Measurements from ENCODE around the gene HERC5. TPM values are rescaled to one million over a fixed set of nuclear protein-coding genes. Genes with fewer than 3 reads are reported as not detected.
"Not testable (repeated sequence)": the region's sequence is repeated elsewhere in the genome, so short reads cannot be mapped to it uniquely, and the experiment has no call there.

Gene HERC5
- total RNA-seq: 57.7 and 59.0 TPM in 2 replicates

DNA sequence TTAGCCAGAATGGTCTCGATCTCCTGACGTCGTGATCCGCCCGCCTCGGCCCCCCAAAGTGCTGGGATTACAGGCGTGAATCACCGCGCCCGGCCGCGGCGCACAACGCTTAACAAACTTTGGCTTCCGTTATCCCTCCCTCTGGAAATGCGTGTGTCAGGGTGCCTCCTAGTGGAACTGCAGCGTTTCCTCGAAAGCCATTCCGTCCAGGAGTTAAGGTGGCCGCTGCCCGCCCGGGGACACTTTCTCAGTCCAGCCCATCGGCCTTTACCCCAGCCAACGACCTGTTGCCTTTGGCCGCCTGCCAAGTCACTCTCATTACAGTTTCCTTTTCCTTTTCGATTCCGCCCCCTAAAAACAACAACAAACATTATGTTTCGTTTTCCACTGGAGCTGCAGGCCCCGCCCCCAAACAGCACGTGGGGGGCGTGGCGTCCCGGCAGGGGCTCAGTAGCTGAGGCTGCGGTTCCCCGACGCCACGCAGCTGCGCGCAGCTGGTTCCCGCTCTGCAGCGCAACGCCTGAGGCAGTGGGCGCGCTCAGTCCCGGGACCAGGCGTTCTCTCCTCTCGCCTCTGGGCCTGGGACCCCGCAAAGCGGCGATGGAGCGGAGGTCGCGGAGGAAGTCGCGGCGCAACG lies at the start of gene HERC5:
Gene HERC5 (plus strand): TSS at position 450 of the 637 bp plus-strand sequence. CDS start 151 bp downstream, at position 601.
- intact Hi-C loops (cut with micrococcal nuclease): loop anchor here (1.0 to 5.0 kb wide), 19 partner anchors 10 to 1522 kb away; partner anchors contain the start of genes AFF1, HERC6, NUDT9 and PKD2

DNA sequence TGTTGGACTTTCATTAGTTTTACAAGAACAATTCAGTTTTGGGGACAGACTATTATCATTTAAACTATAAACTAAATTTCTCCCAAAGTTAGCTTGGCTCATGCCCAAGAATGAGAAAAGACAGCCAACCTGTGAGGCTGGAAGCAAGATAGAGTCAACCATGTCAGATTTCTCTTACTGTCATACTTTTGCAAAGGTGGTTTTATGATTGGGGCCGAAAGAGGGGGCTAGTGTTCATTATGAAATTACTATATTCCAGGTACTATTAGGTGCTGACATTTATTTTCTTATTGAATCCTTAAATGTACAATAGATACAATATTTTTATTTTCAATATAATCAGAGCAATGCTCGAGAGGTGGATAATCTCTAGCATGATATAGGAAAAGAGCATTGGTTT lies 47.7 kb upstream of the HERC5 start:
- intact Hi-C loops (cut with micrococcal nuclease): no loop called here

DNA sequence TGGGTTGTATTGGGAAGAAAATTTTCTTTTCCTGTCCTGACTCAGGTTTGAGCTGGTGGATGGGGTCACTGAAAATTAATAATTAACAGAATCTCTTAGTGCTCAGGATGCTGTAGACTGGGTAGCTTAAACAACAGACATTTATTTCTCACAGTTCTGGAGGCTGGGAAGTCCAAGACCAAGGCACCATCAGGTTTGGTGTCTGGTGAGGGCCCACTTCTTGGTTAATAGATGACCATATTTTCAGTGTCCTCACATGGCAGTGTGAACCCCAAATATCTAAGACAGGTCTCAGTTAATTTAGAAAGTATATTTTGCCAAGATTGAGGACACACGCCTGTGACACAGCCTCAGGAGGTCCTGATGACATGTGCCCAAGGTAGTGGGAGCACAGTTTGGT lies 47.1 kb upstream of the HERC5 start:
- intact Hi-C loops (cut with micrococcal nuclease): no loop called here

DNA sequence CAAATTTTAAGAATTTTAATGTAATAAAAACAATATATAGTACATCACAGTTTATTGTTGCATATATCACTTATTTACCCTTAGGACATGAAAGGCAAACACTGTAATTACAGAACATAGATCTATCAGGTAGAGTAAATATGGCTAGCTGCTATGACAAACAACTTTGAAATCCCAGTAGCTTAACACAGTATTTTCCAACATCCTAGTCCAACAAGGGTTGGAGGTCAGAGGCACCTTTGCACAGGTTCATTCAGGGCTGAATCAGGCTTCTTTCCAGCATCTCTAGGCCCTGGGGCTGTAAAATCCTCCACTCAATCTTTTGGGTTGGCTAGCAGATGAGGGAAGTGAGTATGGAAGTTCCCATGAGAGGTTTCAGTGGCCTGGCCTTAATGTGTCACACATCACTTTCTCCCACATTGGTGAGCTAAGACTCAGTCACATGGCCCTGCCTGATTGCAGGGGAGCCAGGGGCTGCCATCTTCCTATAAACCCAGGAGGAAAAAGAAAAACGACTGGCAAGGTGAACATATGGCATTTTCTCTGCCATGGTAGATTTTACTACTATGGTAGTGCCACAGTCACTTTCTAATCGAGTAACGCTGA lies 45.3 kb upstream of the HERC5 start:
- intact Hi-C loops (cut with micrococcal nuclease): loop anchor here (2.0 kb wide), 1 partner anchor 15 kb away; no protein-coding TSS in a partner anchor

DNA sequence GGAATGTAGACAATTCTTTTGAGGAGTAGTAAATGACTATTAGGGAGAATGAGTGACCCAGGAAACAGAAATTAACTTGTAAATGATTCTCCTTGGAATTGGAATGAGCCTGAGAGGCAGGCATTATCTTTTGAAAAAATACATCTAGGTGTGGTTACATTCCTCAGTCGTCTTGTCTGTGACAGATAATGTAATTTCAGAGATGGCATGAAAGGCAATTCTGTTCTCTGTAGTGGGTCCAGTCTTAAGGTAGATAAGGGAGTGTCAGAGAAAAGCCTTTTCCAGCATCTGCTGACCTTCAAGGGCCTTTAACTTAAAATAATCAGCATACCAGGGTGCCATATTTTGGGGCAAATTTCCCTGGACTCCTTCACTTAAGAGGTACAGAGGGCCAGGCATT lies 43.1 kb upstream of the HERC5 start:
- intact Hi-C loops (cut with micrococcal nuclease): loop anchor here (2.0 kb wide), 1 partner anchor 17 kb away; no protein-coding TSS in a partner anchor

DNA sequence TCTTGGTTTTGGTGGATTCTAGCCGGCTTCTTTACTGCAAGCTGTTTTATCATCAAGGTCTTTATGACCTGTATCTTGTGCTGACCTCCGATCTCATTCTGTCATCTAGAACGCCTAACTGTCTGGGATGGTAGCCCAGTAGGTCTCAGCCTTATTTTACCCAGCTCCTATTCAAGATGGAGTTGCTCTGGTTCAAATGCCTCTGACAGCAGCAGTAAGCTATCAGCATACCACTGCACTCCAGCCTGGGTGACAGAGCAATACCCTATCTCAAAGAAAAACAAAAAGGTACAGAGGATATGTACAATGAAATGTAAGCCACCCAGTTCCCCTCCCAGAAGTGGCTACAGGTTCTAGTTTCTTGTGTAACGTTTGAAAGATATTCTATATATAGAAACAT lies 42.2 kb upstream of the HERC5 start:
- intact Hi-C loops (cut with micrococcal nuclease): no loop called here

DNA sequence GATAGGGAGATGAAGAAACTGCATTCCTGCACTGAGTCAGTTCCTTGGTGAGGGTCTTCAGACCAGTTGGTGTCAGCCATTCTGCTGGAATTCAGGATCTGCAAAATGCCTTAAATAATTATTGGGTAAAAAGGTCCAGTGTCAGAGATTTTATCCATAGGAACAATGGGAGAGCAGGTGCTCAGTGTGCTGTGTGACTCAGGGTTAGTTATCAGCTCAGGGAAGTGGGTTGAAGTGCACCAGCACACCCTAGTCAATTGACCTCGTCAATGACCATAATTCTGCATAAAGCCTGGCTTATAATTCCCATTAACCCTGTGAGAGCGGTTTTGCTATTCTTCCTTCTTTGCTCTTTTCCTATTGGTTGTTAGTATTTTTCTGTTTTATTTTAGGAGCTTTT lies 40.9 kb upstream of the HERC5 start:
- intact Hi-C loops (cut with micrococcal nuclease): no loop called here

DNA sequence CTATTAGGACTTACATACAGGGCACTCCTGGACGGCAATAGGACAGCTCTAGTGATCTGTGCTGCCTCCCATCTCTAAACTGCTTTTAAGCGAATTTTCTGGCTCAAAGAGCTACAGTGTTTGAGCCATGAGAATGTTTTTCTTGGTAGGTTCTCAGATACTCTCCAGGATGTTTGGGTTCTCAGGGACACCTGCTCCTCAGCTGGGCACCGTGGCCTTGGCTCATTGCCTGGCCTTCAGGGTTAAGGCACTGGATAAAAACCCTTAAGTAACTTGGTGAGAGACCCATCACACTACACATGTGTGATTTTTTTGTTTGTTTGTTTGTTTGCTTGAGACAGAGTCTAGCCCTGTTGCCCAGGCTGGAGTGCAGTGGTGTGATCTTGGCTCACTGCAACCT lies 38.5 kb upstream of the HERC5 start:
- intact Hi-C loops (cut with micrococcal nuclease): no loop called here

DNA sequence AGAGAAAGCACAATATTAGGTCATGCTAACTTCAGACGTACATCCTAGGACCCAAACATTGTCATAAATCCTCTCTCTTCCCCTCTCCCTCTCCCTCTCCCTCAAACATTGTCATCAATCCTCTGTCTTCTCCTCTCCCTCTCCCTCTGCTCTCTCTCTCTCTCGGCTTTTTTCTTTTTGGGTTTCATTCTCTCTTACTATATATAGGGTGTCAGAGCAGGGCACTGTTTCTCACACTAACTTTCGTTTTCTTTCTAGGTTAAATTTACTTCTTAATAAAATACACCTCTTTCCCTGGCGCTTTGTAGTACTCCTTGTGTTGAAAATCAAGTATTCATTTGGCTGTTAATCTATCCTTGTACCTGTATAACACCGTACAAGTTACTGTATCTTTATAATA lies 37.0 kb upstream of the HERC5 start:
- intact Hi-C loops (cut with micrococcal nuclease): no loop called here

DNA sequence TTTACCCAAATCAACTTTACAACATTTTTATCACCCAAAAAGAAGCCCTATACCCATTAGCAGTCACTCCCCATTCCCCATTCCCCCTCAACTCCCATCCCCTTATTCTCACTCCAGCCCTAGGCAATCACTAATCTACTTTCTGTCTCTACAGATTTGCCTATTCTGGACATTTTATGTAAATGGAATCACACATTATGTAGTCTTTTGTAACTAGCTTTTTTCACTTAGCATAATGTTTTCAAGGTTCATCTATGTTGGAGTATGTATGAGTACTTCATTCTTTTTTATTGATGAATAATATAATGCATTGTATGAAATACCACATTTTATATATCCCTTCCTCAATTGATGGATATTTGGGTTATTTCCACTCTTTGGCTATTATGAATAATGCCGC lies 36.1 kb upstream of the HERC5 start:
- intact Hi-C loops (cut with micrococcal nuclease): no loop called here

DNA sequence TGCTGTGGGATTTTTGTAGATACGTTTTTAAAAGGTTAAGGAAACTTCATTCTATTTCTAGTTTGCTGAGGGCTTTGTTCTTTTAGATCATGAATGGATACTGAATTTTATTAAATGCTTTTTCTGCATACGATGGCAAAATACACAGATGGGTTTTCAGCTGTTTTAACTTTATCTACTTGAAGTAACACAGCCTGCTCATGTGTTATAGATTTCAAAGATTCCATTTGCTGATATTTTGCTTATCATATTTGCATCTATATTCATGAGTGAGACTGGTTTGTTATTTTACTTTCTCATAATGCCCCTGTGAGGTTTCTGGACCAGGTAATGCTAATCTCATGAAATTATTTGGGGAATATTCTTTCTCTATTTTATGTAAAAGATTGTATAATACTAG lies 34.5 kb upstream of the HERC5 start:
- intact Hi-C loops (cut with micrococcal nuclease): no loop called here

DNA sequence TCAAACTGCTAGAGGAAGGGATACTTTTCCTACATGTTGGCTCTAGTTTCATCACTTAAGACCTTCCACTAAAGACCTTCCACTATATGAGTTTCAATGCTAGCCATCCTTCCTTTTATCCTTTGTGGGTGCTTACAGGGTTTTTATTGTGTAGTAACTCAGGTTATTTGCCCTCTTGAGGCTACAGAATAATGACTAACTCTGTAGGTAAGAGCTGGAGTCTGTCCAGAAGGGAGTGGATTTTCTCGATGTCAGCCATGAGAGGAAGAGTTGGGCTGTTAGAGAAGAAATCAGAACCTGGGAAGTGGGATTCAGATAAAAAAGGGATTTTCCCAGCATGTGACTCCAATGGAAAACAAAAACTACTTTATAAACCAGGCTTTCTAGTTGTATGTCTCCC lies 27.5 kb upstream of the HERC5 start:
- intact Hi-C loops (cut with micrococcal nuclease): no loop called here

DNA sequence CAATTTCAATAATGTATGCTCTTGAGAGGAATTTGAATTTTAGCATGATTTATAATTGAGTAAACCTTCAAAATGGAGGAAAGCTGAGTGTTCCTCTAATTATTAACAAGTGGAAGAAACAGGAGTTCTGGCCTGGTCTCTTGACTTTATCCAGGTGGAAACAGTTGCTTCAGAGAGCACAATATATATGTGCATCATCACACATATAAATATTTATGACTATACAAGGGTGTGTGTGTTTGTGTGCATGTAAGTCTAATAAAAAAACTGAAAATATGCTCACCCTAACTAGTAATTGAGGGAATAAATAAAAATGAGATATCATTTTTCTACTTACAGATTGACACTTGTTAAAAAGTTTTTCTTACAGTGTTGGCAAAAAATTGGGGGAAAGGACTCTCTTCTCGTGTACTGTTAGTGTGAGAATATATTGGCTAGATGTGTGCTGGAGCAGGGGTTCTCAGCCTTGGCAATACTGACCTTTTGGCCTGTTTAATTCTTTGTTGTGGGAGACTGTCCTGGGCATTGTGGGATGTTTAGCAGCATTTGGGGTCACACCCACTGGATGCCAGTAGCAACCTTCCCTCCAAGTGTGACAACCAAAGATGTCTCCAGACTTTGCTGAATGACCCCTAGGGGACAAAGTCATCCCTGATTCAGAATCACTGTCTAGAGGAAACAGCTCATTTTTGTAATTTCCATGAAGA lies 20.8 kb upstream of the HERC5 start:
- intact Hi-C loops (cut with micrococcal nuclease): no loop called here

DNA sequence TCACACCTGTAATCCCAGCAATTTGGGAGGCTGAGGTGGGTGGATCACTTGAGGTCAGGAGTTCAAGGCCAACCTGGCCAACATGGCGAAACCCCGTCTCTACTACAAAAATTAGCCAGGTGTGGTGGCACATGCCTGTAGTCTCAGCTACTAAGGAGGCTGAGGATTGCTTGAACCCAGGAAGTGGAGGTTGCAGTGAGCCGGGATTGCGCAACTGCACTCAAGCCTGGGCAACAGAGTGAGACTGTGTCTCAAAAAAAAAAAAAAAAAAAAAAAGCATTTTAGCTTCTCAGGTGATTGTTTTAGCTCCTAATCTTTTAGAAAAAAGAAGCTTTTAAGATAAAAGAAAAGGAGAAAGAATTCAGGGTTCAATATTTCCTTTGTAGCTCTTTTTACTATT lies 19.0 kb upstream of the HERC5 start:
- intact Hi-C loops (cut with micrococcal nuclease): not testable (repeated sequence)

DNA sequence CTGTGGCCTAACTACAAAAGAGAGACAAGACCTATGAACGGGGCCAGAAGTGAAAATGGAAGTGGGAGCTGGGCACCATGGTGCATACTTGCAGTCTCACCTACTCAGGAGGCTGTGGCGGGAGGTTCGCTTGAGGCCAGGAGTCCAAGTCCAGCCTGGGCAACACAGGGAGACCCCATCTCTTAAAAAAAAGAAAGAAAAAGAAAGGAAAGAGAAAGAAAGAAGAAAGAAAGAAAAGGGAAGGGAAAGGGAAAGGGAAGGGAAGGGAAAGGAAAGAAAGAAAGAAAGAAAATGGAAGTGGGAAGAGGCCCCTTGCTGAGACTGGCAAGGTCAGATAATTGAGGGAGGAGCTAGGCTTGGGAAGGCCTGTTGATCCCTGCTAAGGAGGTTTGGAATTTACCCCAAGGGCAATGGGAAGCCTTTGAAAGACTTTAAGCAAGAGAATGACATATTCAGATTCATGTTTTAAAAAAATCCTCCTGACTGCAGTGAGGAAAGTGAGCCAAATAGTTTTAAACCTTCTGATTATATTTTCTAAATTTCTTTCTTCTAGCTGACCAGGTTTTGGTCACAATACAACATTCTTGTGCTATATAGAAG lies 17.7 kb upstream of the HERC5 start:
- intact Hi-C loops (cut with micrococcal nuclease): no loop called here

DNA sequence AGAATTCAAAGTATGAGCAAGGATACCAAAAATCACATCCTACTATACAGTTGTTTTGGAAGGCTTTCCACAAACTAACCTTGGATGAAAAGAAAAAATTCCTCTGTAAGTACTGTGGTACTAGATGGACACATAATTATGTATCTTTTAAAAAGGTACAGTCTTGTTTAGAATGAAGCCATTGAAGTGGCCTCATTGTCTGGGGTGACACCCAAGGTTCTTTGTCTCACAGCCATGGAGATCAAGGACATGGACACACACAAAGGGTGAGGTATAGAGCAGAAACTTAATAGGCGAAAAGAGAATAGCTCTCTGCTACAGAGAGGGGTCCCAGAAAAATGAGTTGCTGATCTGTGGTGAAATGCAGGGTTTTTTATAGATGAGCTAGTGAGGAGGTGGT lies 16.8 kb upstream of the HERC5 start:
- intact Hi-C loops (cut with micrococcal nuclease): no loop called here

DNA sequence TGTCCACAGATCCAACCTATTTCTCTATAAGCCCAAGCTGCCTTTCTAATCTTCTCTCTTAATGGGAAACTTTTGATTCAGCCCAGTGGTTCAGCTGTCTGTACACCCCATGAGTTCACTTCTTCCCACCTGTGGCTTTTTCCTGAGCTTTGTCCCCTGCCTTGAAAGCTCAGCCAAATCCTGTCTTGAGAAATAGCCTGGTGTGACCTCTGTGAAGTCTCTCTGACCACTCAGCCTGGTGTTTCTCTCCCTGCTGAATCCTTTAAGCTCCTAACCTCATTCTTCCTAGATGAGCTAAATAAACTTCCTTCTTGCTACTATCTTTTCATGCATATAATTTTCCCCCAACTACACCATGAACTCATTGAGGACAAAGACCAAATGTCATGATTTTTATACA lies 15.2 kb upstream of the HERC5 start:
- intact Hi-C loops (cut with micrococcal nuclease): no loop called here

DNA sequence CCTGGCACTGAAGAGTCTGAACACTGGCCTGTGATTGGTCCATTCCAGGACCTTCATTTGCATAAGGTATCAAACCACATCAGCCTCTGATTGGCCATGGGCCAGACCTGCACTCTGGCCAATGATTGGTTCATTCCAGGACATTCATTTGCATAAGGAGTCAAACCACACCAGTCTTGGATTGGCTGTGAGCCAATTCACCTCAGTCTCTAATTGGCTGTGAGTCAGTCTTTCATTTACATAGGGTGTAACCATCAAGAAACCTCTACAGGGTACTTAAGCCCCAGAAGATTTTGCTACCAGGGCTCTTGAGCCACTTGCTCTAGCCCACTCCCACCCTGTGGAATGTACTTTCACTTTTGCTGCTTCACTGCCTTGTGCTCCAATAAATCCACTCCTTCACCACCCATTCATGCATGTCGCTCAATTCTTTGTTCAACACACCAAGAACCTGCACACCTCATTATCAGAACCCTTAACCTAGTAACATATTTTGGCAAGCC lies 14.2 kb upstream of the HERC5 start:
- intact Hi-C loops (cut with micrococcal nuclease): no loop called here

DNA sequence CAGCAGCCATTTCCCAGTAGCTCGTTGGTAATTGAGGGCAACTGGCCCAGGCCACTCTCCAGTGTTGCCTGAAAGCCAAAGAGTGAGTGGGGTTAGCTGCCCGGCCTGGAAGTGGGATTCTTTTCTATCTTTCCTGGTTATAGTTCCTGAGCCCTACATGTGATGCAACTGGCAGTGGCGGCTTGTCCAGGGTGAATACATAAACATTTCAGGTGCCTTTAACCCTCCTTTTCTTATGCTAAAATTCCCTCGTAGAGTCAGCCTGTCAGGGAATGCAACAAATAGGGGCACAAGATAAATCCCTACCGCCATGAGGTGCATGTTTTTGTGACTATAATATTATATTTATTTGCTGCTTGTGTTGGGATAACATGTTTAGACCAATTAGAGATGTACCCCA lies 13.4 kb upstream of the HERC5 start:
- intact Hi-C loops (cut with micrococcal nuclease): no loop called here

DNA sequence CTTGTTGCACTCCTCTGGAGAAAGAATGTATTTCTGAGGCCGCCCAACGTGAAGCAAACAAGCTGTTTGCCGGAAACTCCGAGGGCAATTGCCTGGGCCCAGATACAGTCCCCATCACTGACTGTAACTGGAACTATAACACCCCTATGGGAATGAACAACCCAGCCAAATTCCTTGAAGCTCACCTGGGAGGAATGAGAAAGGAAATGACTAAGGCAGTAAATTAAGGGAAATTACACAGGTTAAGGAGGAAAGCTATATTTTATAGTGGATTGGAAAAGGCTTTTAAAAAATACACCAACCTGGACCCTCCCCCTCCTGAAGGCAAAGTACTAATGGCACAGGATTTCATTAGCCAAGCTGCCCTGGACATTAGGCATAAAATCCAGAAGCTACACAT lies 11.7 kb upstream of the HERC5 start:
- intact Hi-C loops (cut with micrococcal nuclease): no loop called here

DNA sequence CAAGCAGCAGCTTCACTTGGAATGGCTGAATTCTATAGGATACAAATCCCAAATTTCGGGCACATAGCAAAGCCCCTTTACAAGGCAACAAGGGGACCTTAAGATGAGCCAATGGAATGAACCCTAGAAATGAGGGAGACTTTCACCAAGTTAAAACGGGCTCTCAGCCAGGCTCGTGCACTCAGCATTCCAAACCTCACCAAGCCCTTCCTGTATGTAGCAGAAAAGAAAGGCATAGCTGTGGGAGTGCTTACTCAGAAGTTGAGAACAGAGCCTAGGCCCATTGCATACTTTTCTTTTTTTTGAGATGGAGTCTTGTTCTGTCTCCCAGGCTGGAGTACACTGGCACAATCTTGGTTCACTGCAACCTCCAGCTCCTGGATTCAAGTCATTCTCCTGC lies 10.8 kb upstream of the HERC5 start:
- intact Hi-C loops (cut with micrococcal nuclease): no loop called here

Data from T-helper 1 cell treated with Interleukin-12 subunit alpha and Interleukin-12 subunit beta and Interleukin-4 antibody, amounts not matched to agents 30 ng/mL and 1 ng/mL, for 36 hours (primary cell).